ENCODE measurements around the gene PKN1. TPM values are rescaled to one million over a fixed set of nuclear protein-coding genes. Genes with fewer than 3 reads are reported as not detected.
A peak's percentile ranks its signal among the peaks of the same experiment; 100 is the strongest.

Gene PKN1
- total RNA-seq, 1 experiment from 2014 or later: 257 TPM

DNA sequence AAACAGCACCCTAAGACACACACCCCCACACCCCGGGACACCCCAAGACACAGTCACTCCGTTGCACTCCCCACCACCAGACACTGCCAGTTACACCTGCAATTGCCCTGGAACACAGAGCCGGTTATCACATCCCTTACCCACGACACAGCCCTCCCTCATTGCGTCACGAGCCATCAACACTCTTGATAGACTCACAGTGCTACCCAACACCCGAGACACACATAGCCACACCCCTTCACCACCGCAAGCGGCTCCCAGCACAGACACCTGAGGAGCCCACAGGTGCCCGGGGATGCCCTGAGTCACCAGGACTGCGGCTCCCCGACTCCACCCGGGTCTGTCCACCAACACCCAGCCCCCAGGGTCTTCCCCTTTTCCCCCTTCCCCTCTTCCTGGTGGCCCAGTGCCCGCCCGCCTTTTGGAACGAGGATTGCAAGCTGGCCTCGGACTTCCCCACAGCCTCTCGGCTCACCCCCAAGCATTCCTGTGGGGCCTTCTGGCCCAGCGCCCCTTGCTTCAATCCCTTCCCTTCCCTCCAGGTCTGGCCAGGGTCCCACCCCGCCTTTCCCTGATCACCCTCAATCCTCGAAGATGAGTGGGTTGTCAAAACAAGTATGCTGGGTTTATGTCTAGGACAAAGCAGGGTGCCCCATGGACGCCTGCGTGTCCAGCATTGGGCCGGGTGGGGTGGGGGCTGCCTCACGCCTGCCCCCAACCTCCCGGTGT lies 43.7 kb downstream of the PKN1 start:
- Histone ChIP-seq H3K9me2 (ENCODE audit: insufficient read depth) (no peaks in the 10 kb centered on the region), H4K20me1 (ENCODE audit: insufficient read depth) (peaks cover 41% of the 10 kb centered on the region), H2AFZ (no peak overlapping the region), H3K4me3 (no peak overlapping the region), H3K27me3 (ENCODE audit: insufficient read depth, low read depth) (no peaks in the 10 kb centered on the region), H3F3A (ENCODE audit: insufficient read depth, low read depth) (peaks cover 74% of the 10 kb centered on the region), H3K79me2 (ENCODE audit: low read depth) (peaks cover 2% of the 10 kb centered on the region), H3K36me3 (ENCODE audit: low read depth) (peaks cover 30% of the 10 kb centered on the region), H3K4me2 (peak overlapping the region; percentile 43), H3K4me1 (replicated peaks; ENCODE audit: insufficient read depth) (peaks cover 30% of the 10 kb centered on the region), H3K9me3 (ENCODE audit: insufficient read depth, low read depth) (no peaks in the 10 kb centered on the region), H3K27ac (peak overlapping the region; percentile 53)
- DNase-seq: peak; percentile 84 to 92
- no TSS peak for BruUV-seq (replicated peaks)
- ChIA-PET CTCF (no interaction called here), POLR2A (ENCODE audit: unreplicated experiment) (no interaction called here)
- TF ChIP-seq EZH2 (IDR thresholded peaks at IDR 0.05; ENCODE audit: low read depth): no peak
- TF ChIP-seq, protein P1, sequence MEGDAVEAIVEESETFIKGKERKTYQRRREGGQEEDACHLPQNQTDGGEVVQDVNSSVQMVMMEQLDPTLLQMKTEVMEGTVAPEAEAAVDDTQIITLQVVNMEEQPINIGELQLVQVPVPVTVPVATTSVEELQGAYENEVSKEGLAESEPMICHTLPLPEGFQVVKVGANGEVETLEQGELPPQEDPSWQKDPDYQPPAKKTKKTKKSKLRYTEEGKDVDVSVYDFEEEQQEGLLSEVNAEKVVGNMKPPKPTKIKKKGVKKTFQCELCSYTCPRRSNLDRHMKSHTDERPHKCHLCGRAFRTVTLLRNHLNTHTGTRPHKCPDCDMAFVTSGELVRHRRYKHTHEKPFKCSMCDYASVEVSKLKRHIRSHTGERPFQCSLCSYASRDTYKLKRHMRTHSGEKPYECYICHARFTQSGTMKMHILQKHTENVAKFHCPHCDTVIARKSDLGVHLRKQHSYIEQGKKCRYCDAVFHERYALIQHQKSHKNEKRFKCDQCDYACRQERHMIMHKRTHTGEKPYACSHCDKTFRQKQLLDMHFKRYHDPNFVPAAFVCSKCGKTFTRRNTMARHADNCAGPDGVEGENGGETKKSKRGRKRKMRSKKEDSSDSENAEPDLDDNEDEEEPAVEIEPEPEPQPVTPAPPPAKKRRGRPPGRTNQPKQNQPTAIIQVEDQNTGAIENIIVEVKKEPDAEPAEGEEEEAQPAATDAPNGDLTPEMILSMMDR (conservative IDR thresholded peaks at IDR 0.05): no peak
- intact Hi-C loops (cut with micrococcal nuclease; ENCODE audit: unreplicated experiment): loop anchor here (5.0 kb wide), 2 partner anchors 40 to 340 kb away; partner anchors contain the start of genes ASF1B and DNAJB1

DNA sequence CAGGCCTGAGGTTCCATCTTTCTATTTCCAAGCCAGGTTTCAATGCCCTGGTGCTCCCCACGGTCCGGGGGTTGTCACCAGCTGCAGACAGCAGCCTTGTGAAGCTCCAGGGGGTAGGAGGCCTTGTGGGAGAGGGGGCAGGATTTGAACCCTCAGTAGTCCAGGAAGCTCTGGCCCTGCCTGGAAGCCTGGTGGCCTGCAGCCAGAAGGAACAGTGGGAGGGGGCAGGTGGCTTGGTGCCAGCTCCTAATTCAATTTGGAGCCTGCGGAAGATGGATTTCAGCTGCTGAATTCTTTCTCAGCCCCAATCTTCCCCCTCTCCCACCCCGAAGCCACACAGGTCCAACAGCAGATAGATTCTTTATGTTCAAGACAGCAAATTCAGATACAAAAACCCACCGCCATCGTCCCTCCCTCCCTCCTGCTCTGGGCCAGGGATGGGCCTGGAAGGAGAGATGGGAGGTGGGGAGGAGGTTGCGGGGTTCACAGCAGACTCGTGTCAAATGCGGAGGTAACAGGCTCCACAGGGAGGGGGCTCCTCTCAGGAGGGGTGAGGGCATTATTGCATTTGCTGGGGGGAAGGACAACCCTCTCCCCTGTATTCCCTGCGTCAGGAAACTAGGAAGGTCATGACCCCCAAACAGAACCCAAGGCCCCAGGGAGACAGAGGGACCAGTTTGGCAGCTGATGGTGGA lies 44.5 kb downstream of the PKN1 start:
- H3K79me2 ChIP-seq (ENCODE audit: low read depth): peaks cover 10% of the 10 kb centered on the region
- TF ChIP-seq EZH2 (IDR thresholded peaks at IDR 0.05; ENCODE audit: low read depth): no peak
- TF ChIP-seq, protein P1 (conservative IDR thresholded peaks at IDR 0.05): no peak
- H3K4me1 ChIP-seq (replicated peaks; ENCODE audit: insufficient read depth): peaks cover 30% of the 10 kb centered on the region
- H3K27ac ChIP-seq: peak overlapping the region; percentile 53
- ChIA-PET CTCF (interaction anchor here (0.5 kb wide), 1 partner anchor 566 kb away, joined by 16 read pairs; no protein-coding TSS in a partner anchor), POLR2A (ENCODE audit: unreplicated experiment) (no interaction called here)
- intact Hi-C loops (cut with micrococcal nuclease; ENCODE audit: unreplicated experiment): loop anchor here (5.0 kb wide), 2 partner anchors 40 to 340 kb away; partner anchors contain the start of genes ASF1B and DNAJB1
- BruUV-seq (replicated peaks): no TSS peak
- no peaks in the 10 kb centered on the region for H3K27me3 ChIP-seq (ENCODE audit: insufficient read depth, low read depth)
- H3K9me3 ChIP-seq (ENCODE audit: insufficient read depth, low read depth): no peaks in the 10 kb centered on the region
- H3F3A ChIP-seq (ENCODE audit: insufficient read depth, low read depth): peaks cover 81% of the 10 kb centered on the region
- peaks cover 37% of the 10 kb centered on the region for H3K36me3 ChIP-seq (ENCODE audit: low read depth)
- peak overlapping the region; percentile 43 for H3K4me2 ChIP-seq
- DNase-seq: no peak
- peaks cover 48% of the 10 kb centered on the region for H4K20me1 ChIP-seq (ENCODE audit: insufficient read depth)
- H3K9me2 ChIP-seq (ENCODE audit: insufficient read depth): no peaks in the 10 kb centered on the region
- H3K4me3 ChIP-seq: no peak overlapping the region
- no peak overlapping the region for H2AFZ ChIP-seq

DNA sequence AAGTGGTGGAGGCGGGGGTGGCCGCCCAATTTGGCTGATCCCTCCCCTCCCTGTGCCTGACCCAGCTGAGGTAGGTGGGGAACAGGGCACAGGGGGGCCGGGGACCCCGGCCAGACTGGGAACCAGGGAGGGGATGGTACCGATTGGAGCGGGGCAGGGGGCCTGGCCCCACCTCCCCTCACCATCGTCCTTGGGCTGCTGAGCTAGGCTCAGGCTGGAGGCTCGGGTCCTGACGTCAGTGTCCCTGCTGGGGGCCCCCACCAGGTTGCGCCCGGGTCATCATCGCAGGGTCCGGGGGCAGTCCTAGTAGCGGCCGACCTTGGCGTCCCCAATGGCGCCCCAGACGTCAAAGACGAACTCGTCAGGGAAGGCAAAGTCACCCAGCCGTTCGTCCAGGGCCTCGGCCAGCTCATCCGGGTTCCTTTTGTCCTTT lies 45.0 kb downstream of the PKN1 start:
- H3K9me3 ChIP-seq (ENCODE audit: insufficient read depth, low read depth): no peaks in the 10 kb centered on the region
- intact Hi-C loops (cut with micrococcal nuclease; ENCODE audit: unreplicated experiment): loop anchor here (5.0 kb wide), 2 partner anchors 39 to 341 kb away; partner anchors contain the start of genes ASF1B and DNAJB1
- POLR2A ChIA-PET (ENCODE audit: unreplicated experiment): no interaction called here
- H3K9me2 ChIP-seq (ENCODE audit: insufficient read depth): no peaks in the 10 kb centered on the region
- H3K27me3 ChIP-seq (ENCODE audit: insufficient read depth, low read depth): no peaks in the 10 kb centered on the region
- 0 out of 2 replicates have a peak overlapping the region, but pooled peaks have one; percentile 53 for H3K27ac ChIP-seq
- peaks cover 30% of the 10 kb centered on the region for H3K4me1 ChIP-seq (replicated peaks; ENCODE audit: insufficient read depth)
- TSS peak; percentile 54 for BruUV-seq (replicated peaks)
- peaks cover 37% of the 10 kb centered on the region for H3K36me3 ChIP-seq (ENCODE audit: low read depth)
- no peak overlapping the region for H3K4me2 ChIP-seq
- no peak for DNase-seq
- TF ChIP-seq, protein P1 (conservative IDR thresholded peaks at IDR 0.05): no peak
- TF ChIP-seq EZH2 (IDR thresholded peaks at IDR 0.05; ENCODE audit: low read depth): no peak
- H3F3A ChIP-seq (ENCODE audit: insufficient read depth, low read depth): peaks cover 86% of the 10 kb centered on the region
- CTCF ChIA-PET: interaction anchor here (0.5 kb wide), 1 partner anchor 566 kb away, joined by 16 read pairs; no protein-coding TSS in a partner anchor
- H2AFZ ChIP-seq: no peak overlapping the region
- H3K4me3 ChIP-seq: no peak overlapping the region
- peaks cover 53% of the 10 kb centered on the region for H4K20me1 ChIP-seq (ENCODE audit: insufficient read depth)
- peaks cover 14% of the 10 kb centered on the region for H3K79me2 ChIP-seq (ENCODE audit: low read depth)

Data from PC-9 (cell line).